GM18511 (cell line): ENCODE data around the gene FOXP1.

ENCODE experiments used
- ATAC-seq: cut with Tn5 transposase; IDR thresholded peaks from one replicate; pipeline ENCODE4 v1.9.1; 2021; ENCODE audit warnings: mild to moderate bottlenecking, moderate library complexity; ENCODE audit not compliant: unreplicated experiment

The FOXP1 gene

DNA sequence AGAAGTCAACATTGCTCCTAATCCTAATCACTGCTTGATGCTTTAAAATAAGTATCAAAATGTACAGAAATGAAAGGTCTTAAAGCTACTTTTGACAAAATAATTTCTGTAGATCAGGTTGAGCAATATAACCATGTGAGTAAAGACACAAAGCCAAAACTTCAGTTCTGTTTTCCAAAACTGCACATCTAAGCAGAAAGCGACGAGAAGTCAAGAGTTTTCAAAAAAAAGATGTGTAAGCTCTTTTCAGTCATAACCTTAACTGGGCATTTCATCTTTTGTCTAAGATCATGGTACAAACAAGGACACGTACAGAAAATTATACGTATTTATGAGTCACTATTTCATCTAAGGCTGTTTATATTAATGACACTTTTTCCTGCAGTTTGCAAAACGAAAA, 608.8 kb downstream of the FOXP1 start:
- ATAC-seq: no peak

- ATAC-seq: no peak
These were observed 610.0 kb downstream of the FOXP1 start for GRCh38 chr3:70973558-70973957.

DNA sequence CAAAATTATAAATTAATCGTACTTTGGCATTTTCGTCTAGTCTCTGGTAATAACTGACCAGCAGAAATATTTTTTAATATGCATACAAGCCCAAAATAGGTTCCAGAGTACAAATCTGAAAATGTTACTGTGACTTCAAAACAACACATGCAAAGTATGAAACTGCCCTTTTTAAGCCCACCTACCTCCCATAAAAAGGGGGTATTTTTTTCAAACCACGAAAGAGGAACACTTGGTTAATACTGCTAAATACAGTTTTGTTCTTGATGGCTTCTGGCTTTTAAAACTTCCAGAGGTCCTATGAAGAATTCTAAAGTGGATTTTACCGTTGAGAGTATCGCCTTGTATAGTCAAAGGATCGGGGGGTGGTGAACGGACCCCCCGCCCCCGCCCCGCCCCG, 610.7 kb downstream of the FOXP1 start:
- no peak for ATAC-seq

GRCh38 chr3:70970952-70971351, 612.6 kb downstream of the FOXP1 start:
- no peak for ATAC-seq

GRCh38 chr3:70970171-70970570, 613.4 kb downstream of the FOXP1 start:
- ATAC-seq: no peak

GRCh38 chr3:70963431-70964275, 619.9 kb downstream of the FOXP1 start:
- no peak for ATAC-seq

GRCh38 chr3:70959506-70960291, 623.8 kb downstream of the FOXP1 start:
- ATAC-seq: no peak

GRCh38 chr3:70952033-70952747, 631.3 kb downstream of the FOXP1 start:
- no peak for ATAC-seq

GRCh38 chr3:70951316-70951715, 632.2 kb downstream of the FOXP1 start:
- no peak for ATAC-seq

DNA sequence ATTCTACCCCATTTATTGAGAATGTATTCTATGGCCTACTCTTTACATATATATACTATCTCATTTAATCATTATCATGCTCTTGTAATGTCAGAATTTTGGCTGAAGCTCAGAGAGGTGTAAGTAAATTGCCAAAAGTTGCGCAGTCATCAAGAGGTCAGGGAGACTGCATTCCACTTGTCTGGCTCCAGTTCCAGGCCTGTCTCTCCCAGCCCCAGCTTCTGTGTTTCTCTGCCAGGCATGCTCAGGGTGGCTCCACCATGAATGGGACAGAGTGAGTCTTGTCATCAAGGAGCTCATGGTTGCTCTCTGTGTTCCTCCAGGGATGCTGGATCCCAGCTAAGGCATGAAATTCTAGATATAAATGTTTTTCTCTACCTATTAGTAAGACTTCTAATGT, 635.9 kb downstream of the FOXP1 start:
- ATAC-seq: no peak

DNA sequence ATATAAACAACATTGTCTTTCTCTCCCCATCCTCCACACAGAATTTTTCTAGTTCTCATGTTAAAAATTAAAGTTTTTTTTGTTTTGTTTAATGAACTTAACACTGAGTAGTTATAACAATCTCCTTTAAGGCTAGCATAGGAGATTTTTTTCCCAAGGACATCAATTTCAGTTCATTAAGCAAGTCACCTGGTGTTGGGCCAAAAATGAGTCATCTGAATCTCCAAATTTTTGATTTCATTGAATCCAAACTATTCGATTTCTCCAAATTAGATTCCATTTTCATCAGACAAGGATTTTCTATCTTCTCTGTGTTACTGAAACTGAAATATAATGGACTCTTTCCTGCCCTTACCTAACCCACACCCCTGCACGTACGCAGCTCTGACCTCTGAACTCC, 639.6 kb downstream of the FOXP1 start:
- ATAC-seq: no peak

DNA sequence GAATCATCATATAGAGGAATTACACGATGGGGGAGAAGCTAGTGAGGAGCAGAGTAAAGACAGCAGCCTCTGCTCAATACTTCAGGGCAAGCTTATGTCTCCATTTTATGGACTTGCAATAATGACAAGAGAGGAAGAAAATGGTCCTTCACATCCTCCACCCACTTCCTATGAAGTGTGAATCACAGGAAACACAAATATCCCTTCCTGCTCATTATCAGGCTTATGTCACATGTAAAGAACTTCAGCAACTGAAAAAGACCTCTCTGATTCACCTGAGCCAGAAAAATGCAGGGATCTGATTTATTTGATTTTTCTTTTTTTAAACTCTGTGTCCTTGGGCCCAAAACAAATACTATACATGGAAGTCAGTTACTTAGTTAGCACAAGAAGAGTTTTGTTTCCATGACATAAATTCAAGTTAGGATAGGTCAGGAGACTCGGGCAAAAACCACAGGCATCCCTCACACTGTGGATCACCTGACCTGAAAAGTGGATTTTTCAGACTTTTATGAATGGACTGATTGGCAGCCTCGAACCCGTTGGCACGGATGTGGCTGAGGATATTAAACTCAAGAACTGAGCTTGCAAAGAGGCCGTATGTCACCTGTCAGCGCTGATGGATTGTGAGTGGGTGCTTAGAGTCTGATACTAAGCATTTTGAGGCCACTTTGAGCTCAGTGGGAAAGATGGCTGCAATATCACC, 650.3 kb downstream of the FOXP1 start:
- ATAC-seq: no peak

DNA sequence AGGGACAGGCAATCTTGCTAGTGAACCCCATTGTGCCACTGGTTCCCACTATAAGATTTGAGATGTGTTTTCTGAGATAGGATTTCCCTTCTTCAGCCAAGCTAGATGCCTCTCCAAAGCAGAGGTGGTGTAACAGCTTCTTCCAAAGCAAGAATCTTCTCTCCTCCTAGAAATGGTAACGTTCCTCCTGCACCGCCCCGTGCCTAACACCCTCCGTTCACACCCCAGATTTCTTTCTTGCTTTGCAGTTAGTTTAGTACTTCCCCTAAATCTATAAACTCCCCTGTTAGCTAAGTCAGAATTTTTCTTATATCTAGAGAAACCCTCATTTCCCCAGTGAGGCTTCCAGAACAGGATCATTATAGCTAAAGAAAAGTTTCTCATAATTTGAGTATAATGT, 653.5 kb downstream of the FOXP1 start:
- no peak for ATAC-seq

DNA sequence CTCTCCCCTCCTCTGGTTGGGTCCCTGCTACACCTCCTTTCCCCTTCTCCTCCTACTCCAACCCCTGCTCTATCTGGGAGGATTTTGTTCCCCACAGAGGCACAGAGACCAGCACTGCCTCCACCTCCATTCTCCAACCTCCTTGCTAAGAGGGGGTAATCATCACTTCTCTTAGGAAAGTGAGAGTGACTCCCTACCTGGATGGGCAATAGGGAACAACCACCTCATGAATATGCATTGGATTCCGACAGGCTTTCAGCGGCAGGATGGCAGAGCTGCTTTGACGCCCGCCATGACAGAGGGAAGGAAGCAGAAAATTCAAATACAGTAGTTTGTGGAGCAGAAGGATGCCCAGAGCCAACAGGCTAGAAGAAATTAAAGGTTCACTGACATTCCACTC, 656.3 kb downstream of the FOXP1 start:
- ATAC-seq: no peak

GRCh38 chr3:70926835-70927234, 656.7 kb downstream of the FOXP1 start:
- no peak for ATAC-seq

- ATAC-seq: no peak
These were observed 663.9 kb downstream of the FOXP1 start for GRCh38 chr3:70919661-70920060.

- no peak for ATAC-seq
These were observed 664.4 kb downstream of the FOXP1 start for GRCh38 chr3:70919091-70919490.

GRCh38 chr3:70916375-70917055, 667.0 kb downstream of the FOXP1 start:
- no peak for ATAC-seq

- ATAC-seq: no peak
These were observed 668.7 kb downstream of the FOXP1 start for GRCh38 chr3:70914862-70915261.

DNA sequence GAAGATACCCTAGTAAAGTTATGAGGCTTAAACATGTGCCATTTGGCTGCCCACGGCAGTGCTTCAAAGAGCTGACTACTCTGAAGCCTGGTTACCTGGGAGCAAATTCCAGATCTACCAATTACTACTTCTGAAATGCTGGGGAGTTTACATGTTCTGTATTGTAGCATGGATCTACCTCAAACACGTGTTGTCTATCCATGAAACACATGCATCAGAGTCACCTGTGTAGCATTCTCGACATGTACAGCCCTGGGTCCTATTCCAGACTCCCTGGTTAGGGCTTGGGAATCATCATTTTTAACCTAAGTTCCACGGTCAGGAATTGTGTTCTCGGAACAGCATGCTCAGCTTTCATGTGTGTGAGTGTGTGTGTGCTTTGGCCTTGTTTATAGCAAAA, 671.8 kb downstream of the FOXP1 start:
- no peak for ATAC-seq
